Sciatic nerve (tissue), 2 donors: ENCODE measurements around the gene TMEM182. TPM values are rescaled to one million over a fixed set of nuclear protein-coding genes. Genes with fewer than 3 reads are reported as not detected.

Source experiments
- ATAC-seq: fragments of 200-7000 bp; cut with Tn5 transposase; one replicate; pipeline ENCODE4 v1.9.1; 2020; ENCODE audit warnings: mild to moderate bottlenecking, moderate library complexity
- DNase-seq: peaks from one replicate; pipeline ENCODE4 v3.0.0-alpha.2; 2020; ENCODE audit warnings: low spot score
- intact Hi-C: fragments of 100-400 bp; cut with DNase I; formaldehyde crosslinking; loops from one replicate; pipeline ENCODE4 v1.14.2; 2022
- total RNA-seq: library from RNA; stranded (reverse); fragmentation: NEBNext Ultra II Directional; extraction: Animal tissue kit (Norgen Biotek cat#: 25700); gene quantifications from one replicate; pipeline ENCODE4 v1.2.1, GENCODE V29; 2021
- donor health status: DM: no; HTN: no; CAD: no.
- donor health status: DM: no; HTN: no; CAD: no.

Gene TMEM182, protein sequence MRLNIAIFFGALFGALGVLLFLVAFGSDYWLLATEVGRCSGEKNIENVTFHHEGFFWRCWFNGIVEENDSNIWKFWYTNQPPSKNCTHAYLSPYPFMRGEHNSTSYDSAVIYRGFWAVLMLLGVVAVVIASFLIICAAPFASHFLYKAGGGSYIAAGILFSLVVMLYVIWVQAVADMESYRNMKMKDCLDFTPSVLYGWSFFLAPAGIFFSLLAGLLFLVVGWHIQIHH
- total RNA-seq = 2.6 TPM

DNA sequence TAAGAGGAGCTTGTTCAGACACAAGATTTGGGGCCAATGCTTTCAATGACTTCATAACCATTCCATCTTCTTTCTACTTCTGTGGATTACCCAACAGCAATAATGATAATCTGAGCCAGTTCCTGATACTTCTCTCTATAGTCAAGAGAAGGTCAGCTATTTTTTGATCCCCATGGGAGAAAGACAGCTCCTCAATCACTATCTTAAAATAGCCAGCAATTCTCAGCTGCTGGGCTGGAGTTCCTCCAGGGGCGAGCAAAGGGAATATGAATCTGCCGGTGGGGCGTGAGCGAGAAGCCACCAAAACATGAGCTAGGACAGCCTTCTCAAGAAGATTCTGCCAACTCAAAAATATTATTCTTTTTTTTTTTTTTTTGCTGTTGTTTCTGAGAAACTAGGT, at the start of gene TMEM182:
TSS of gene TMEM182 (plus strand) at position 269 of the 400 bp plus-strand sequence. CDS start 187 bp downstream, outside the sequence.
- no peak for DNase-seq
- peak; percentile 66 for ATAC-seq
- intact Hi-C loops = no loop called here

GRCh38 chr2:102717308-102718018, 44.4 kb upstream of the TMEM182 start:
- intact Hi-C loops = no loop called here
- no peak for DNase-seq
- ATAC-seq = peak; percentile 57

- no peak for DNase-seq
- peak; percentile 15 for ATAC-seq
- intact Hi-C loops = no loop called here
Measured at GRCh38 chr2:102718387-102719316, 43.2 kb upstream of the TMEM182 start.

- DNase-seq (no peak), ATAC-seq (no peak)
- intact Hi-C loops = loop anchor here (10.0 kb wide), 1 partner anchor 879 kb away; no protein-coding TSS in a partner anchor
Measured at GRCh38 chr2:102724016-102724490, 37.8 kb upstream of the TMEM182 start.

DNA sequence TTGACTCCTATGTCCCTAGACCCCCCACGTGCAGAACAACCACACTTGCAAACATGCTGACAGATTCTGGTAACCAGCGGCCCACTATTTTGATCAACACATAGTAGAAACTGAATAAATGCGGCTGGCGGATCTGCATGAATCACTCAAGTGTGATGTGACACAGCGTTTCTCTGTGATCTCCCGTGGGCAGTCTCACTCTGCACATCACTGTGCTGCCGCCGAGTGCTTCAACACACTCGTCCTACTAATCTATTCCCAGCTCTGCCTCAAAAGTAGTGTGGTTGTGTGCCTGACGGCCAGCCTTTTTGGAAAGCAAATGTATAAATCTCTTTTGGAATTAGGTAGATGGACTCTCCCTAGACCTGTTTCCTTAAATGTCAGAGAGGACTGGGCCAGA, 37.3 kb upstream of the TMEM182 start:
- DNase-seq (no peak), ATAC-seq (no peak)
- intact Hi-C loops = loop anchor here (10.0 kb wide), 1 partner anchor 880 kb away; no protein-coding TSS in a partner anchor

DNA sequence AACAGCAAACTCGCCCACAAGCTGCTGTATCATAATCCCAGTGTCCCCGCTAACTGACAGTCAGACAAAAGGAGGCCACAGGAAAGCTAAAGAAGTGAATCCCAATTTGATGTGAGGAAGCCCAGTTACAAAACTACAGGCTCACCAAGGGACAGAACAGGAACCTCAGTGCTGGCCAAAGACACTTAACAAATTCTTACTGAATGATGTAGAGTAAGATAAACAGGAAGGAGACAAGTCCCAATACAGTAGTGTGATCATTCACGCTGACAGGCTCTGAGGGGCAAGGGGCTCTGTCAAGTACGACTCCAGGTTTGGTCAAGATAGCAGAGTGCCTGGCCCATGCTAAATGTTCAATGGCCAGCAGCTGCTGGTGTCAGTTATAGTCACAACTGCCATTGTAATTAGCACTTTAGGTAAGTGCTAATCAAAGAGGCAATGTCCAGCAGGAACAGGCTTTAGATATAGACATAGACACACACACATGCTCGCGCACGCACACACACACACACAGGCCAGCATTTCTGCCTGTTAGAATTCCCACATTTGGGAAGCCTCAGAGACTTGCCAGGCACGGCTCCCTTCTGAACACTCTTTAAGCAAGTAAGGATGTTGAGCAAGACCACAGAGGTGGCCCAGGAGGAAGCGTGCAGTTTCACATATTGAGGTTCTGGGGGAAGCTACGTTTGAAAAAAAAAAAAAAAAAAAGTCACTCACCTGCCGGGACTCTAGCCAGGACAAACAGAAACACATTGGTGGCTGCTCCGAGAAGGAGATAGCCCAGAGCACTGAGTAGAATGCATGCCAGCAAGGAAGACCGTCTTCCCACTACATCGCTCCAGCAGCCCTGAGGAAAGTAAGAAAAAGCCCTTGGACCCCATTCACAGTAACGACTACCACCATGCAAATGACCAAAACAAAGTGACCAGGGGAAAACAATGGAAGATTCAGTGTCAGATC, 35.4 kb upstream of the TMEM182 start:
- peak; percentile 56 for ATAC-seq
- DNase-seq = no peak
- intact Hi-C loops = loop anchor here (10.0 kb wide), 1 partner anchor 882 kb away; no protein-coding TSS in a partner anchor

- ATAC-seq (no peak), DNase-seq (no peak)
- intact Hi-C loops = no loop called here
Measured at GRCh38 chr2:102735416-102736109, 26.3 kb upstream of the TMEM182 start.

DNA sequence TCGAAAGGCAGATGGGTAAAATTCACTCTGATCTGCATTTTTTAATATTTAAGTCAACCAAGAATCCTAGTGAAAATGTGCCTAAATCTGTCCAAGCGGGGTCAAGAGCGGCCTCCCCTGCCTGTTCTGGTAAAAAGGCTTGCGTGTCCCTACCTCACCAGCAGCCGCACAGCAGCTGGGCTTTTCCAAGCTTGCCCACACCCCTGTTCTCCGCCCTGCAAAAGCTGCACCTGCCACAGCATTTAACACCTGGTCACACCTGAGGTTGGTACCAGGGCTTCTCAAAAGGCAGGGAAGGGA, 25.8 kb upstream of the TMEM182 start:
- intact Hi-C loops = no loop called here
- no peak for DNase-seq
- peak; percentile 41 for ATAC-seq

GRCh38 chr2:102736410-102737409, 25.1 kb upstream of the TMEM182 start:
- ATAC-seq (peak; percentile 97), DNase-seq (peak; percentile 88)
- intact Hi-C loops = no loop called here

DNA sequence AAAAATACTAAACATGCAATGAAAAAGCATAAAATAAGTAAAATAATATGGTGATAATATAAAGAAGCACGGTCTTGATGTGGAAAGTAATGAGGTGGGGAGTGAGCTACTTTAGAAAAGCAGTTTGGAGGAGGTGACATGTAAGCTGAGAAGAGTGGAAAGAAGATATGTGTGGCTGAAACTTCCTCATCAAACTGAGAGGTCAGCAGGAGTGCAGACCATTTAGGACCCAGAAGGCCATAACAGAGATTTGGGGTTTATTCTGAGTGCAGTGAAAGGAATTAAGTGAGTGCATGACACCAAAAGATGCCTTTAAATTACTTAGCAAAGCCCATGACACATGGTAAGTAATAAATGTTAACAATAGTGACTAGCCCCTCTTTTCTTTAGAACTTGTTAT, 24.4 kb upstream of the TMEM182 start:
- intact Hi-C loops = no loop called here
- ATAC-seq (no peak), DNase-seq (no peak)

DNA sequence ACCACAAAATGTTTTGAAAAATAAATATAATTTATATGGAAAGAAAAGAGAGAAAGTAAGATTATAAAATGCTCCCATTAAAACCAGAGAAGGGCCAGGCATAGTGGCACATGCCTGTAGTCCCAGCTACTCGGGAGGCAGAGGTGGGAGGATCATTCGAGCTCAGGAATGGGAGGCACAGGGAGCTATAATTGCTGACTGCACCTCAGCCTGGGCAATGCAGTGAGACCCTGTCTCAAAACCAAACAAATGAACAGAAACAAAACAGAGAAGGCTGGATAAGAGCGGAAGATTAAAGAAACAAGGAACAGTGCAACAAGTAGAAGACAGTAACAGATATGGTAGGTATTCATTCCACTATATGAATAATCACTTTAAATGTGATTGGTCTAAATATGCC, 18.6 kb upstream of the TMEM182 start:
- ATAC-seq = no peak
- intact Hi-C loops = no loop called here
- no peak for DNase-seq

- no peak for ATAC-seq
- intact Hi-C loops = no loop called here
- DNase-seq = no peak
Measured at GRCh38 chr2:102748107-102748506, 13.7 kb upstream of the TMEM182 start.

DNA sequence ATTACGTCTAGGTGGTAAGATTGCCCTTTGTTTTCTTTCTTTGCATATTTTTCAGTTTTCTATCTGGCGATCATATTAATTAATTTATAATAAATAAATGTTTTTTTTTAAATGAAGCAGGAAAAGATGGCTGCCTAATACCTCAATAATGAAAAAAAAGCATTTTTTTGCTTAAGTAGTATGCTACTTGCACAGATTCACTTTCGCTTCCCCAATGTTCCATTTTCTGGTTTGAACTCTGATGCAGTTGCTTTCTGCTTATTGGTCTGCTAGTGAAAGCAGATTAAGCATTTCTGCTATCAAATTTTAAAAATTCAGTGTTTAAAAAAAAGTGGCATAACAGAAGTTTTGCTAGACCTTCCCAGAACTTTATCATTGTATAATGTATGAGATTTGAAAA, 11.9 kb upstream of the TMEM182 start:
- intact Hi-C loops = no loop called here
- ATAC-seq (no peak), DNase-seq (no peak)

- intact Hi-C loops = no loop called here
Measured at GRCh38 chr2:102753563-102754159, 8.2 kb upstream of the TMEM182 start.

GRCh38 chr2:102754456-102755145, 7.2 kb upstream of the TMEM182 start:
- DNase-seq = no peak
- intact Hi-C loops = no loop called here
- ATAC-seq = no peak

More at GRCh38 chr2:102753563-102754159, 8.2 kb upstream of the TMEM182 start:
- DNase-seq = no peak
- peak; percentile 55 for ATAC-seq

DNA sequence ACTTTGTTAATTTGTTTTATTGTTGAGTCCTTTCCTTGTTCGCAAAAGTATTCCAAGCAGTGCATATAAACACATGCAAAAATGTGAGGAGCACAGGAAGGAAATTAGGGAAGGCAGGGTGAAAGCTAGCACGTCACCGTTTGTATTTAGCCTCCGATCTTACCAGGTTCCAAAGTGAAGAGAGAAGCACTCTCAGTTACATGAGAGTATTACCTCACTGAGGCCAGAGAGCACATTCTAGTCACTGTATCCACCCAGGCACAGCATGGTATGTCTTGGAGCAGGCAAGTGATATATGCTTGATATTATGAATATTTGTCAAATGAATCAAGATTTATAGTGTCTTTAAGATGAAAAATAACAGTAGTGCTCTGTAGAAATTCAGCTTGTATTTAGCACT, 6.5 kb upstream of the TMEM182 start:
- no peak for ATAC-seq

More for the DNA sequence above, 6.5 kb upstream of the TMEM182 start:
- no peak for DNase-seq
- intact Hi-C loops = no loop called here
